Amniotic stem cell (primary cell): ENCODE data around the gene MYO9A.

Experiments
- DNase-seq: peaks from one replicate; lab custom pipeline; 2025; lab: John Stamatoyannopoulos, UW

The MYO9A gene

GRCh38 chr15:71809346-71809745 lies 308.6 kb downstream of the MYO9A start:
- DNase-seq = no peak

- no peak for DNase-seq
These were observed 309.5 kb downstream of the MYO9A start for GRCh38 chr15:71808311-71809020.

DNA sequence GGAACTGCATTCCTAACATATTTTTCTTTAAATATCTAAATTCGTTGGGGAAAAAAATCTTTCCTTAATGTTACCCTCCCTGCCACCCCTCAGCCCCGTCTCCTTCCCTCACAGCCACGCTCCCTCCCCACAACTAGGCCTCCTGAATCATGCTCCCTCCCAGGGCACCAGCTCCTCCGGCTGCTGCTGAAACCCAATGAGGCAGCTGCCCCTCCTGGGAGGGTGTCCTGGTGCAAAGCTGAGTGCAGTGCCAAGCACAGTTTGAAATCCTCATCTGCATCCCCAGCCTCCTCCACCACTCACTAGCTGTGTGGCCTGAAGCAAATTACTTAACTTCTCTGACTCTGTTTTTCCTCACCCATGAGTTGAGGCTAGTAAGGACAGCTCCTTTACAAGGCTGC lies 310.3 kb downstream of the MYO9A start:
- DNase-seq = no peak

DNA sequence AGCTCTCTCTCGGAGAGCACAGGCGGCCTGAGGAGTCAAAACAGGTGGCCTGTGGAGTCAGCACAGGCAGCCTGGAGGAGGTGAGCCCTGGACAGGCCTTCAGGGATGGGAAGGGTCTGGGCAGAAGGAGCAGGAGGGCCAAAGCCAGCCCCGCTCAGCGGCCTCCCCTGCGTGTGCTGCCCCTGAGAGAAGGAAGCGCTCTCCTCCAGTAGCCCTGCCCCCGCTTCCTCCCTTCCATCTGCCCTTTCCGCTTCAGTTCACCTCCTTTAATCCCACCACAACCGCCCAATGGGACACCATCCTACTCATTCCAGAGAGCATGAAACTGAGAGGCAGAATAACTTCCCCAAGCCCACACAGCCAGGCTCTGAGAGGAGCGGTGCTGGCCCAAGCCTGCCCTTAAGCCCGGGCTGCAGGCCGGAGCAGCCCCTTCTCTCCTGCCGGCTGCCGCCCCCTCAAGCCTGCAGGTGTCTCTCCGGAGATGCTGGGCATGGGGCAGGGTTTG lies 310.8 kb downstream of the MYO9A start:
- no peak for DNase-seq

GRCh38 chr15:71806452-71806931 lies 311.5 kb downstream of the MYO9A start:
- DNase-seq = no peak

DNA sequence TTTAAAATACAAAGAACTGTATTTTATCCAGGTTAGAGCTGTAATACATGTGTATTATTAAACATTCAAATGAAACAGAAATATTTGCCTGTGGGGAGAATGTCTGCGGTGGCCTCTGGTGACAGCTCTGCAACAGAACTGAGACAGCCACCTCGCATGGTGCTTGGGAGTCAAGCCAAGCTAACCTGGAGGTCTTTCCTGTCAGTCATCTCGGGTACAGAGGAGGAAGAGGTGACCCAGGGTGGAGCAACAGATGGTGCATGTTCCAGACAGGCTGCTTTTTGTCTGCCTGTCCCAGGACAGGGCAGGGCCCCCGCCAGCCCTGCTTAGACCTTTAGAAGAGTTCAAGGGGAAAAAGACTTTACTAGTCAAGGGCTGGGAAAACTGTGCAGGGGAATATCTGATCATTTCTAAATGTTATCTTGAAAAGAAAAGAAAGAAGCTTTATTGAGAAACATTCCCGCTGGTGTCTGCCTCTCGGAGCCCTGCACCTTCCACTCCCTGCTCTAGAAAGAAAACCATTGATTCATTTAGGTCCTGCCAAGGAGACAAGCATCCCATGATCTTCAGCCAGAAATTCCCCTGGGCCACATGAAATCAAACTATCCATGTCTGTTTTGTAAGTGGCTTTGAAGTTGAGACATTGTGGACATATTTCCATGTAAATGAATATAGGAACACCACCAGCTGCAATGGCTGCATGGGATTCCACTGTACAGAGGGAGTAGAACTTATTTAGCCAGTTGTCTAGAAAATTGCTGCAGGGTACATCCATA lies 313.1 kb downstream of the MYO9A start:
- DNase-seq = no peak

DNA sequence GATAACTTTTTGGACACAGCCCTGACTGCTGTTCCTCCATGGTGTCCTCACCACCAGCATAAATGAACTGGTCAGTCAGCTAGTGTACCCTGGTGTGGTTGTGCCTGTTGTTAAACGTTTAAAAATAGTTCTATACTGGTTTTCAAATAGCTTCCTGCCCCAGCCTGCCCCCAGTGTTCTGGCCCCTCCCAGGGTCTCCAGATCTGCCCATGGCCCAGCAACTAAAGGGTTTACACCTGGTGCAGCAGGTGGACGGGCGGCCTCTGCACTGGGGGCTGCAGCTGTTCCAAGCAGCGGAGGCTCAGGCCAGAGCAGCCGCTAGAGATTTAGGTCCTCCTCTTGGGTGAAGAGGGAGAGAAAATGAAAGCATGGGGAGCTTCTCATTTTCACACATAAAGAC lies 313.7 kb downstream of the MYO9A start:
- DNase-seq = no peak

DNA sequence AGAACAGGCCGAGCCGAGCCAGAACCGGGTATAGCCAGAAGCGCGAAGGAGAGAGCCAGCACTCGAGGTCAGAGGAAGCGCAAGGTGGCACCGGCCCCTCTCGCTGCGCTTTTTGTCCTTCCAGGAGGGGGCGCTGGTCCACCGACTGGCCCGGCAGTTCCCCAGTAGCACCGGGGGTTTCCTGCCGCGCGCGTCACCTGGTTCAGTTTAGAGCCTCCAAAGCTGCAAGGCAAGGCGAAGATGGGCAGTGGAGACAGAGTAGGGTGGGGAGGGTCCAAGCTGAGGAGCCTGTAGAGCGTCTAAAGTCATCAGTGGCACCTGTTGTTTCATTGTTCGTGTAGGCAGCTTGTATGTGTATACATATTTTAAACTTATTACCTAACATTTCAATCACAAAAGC lies 315.2 kb downstream of the MYO9A start:
- no peak for DNase-seq

DNA sequence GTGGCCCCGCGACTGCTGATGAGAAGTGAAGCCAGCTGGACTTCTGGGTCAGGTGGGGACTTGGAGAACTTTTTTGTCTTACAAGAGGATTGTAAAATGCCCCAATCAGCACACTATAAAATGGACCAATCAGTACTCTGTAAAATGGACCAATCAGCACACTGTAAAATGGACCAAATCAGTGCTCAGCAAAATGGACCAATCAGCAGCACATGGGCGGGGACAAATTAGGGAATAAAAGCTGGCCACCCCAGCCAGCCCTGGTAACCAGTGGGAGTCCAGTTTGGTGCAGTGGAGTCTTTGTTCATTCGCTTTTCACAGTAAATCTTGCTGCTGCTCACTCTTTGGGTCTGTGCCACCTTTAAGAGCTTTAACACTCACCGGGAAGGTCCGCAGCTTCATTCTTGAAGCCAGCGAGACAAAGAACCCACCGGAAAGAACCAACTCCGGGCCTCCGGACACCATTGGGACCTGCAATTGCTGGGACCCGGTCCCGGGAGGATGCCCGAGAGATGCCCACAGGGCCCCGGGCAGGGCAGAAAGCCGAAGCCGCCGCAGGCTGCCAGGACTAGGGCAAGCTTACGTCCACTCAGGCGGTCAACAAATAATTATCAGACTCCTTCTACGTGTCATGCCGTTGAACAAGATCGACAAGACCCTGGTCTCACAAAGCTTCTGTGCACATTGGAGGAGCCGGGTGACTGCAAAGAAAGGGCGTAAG lies 315.9 kb downstream of the MYO9A start:
- no peak for DNase-seq

- DNase-seq = no peak
These were observed 316.9 kb downstream of the MYO9A start for GRCh38 chr15:71800835-71801745.

GRCh38 chr15:71800190-71800589 lies 317.8 kb downstream of the MYO9A start:
- no peak for DNase-seq

GRCh38 chr15:71798641-71799040 lies 319.3 kb downstream of the MYO9A start:
- no peak for DNase-seq

DNA sequence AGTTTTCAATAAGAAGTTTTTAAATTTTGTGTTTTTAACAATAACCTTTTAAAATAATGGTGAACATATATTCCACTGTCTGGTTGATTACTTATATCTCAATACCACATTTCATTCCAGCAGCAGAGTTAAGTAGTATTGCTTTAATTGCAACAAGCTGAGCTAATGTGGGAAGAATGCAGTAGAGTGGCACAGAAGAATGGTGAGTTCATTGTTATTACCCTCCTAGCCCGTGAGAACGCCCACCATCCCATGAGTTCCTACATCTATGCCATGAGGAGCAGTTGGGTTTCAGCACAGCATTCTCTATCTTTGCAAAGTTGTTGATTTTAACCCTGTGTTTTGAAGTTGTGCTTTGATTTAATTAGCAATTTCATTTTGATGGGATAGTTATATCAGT lies 325.4 kb downstream of the MYO9A start:
- no peak for DNase-seq

DNA sequence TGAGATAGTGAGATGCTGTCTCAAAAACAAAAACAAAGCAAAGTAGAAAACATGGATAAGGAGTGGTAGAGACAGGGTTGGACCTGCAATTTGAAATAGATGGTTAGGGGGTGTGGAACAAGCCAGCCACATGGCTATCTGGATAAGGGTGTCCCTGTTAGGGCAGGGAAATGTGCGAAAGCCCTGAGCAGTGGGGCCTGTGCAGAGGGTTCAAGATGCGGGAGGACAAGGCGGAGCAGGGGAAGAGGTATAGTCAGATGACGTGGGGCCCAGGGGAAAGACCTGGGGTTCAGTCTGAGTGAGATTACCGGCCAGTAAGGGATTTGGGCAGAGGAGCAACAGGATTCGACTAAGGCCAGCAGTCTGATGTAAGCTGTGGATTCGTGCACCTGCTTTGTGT lies 326.0 kb downstream of the MYO9A start:
- no peak for DNase-seq

DNA sequence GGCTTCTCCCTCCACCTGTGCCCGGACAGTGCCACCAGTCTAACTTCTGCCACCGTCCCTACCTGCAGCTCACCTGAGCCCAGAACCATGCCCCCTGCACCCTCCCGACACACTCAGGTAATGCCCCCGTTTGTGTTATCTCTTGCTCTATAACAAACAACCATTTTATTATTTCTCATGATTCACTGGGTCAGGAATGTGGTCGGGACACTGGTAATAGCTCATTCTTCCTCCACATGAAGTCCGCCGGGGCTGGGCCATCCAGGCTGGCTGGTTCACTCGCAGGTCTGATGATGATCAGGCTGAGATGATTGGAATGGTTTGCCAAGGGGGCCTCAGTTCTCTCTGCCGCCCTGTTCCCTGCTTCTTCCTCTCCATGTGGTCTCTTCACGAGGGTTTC lies 327.9 kb downstream of the MYO9A start:
- DNase-seq = no peak

GRCh38 chr15:71789616-71790015 lies 328.3 kb downstream of the MYO9A start:
- DNase-seq = no peak

DNA sequence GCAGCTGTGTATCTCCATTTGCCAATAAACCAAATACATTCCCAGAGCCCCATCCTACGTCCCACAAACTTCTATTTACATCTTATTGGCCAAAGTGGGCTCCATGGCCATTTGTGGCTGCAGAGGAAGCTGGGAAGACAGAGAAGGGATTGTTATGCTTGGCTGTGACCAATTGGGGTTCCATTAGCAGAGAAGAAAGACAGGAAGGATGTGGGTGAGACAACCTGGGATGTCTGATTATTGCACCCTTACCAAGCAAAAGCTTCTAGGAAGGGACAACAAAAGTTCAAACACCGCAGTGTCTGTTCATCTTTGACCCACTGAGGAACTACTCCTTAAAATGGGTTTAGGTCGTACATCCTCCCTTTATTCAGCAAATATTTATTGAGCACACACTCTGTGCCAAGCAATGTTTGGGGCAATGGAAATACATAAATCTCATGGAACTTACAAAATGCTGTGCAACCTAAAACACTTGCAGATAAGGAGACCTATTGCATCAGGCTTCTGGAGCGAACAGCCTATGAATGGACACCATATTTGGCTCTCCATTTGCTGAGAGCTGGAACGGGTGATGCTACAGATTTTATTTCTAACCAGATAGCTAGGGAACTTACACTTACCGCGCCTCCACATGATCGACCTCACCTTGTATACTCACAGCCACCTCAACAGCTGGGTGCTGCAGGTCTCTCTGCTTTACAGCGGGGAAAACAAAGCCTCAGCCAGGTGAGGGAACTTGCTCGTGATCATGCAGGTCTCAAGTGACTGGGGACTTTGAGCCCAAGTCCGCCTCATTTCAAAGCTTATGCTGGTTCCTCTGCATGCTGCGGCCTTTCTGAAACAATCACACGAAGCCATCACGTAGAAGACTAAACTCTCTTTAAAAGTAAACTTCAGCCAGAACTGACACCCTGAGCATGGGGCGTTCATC lies 329.0 kb downstream of the MYO9A start:
- no peak for DNase-seq

DNA sequence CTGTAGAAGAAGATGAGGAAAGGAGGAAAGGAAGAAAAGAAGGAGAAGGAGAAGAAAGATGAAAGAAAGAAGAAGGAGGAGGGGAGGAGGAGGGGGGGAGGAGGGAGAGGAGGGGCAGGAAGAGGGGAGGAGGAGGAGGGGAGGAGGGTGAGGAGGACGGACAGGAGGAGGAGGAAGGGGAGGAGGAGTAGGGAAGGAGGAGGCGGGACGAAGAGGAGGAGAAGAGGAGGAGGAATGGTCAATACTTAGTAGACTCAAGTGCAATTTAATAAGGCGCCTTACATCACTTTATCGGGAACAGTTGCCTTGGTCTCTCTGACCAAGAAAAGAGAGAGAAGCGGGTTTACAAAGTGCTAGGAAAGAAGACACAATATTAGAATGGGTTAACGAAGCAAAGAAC lies 331.3 kb downstream of the MYO9A start:
- no peak for DNase-seq

DNA sequence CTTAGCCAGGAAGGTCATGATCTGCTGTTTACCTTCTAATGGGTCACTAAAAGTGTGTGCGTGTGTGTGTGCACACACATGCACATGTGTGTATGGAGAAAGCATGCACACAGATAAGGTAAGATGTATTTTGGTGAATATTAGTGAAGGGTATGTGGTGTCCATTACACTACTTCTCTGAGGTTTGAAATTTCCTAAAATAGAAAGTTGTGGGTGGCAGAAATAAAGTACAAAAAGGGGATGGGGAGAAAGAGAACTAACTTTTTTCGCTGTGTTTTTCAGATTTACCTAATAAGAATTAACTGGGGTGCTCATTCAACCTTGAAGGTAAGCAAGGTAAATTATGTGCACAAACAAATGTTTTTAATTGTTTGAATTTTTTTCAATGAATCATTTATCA lies 332.0 kb downstream of the MYO9A start:
- no peak for DNase-seq

- no peak for DNase-seq
These were observed 333.2 kb downstream of the MYO9A start for GRCh38 chr15:71784719-71785118.
